GM20431 (cell line): ENCODE data around the gene ST8SIA4.

Experiments
- in situ Hi-C: fragments of 300-500 bp; cut with MseI, MboI; formaldehyde crosslinking; loops from one replicate; pipeline ENCODE4 v1.15.0; 2020; ENCODE audit warnings: low sequenced_read_pairs; ENCODE audit not compliant: unreplicated experiment

ST8SIA4 gene

DNA sequence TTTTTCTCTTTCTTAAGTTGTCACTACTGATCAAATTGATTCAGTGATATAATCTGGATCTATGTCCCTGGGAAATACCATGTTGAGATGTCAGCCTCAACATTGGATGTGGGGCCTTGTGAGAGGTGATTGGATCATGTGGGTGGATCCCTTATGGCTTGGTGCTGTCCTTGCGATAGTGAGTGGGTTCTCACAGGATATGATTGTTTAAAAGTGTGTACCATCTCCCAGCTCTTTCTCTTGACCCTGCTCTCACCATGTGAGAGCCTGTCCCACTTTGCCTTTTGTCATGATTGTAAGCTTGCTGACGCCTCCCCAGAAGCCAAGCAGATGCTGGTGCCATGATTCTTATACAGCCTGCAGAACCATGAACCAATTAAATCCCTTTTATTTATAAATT is 68.6 kb downstream of the ST8SIA4 start:
- in situ Hi-C loops: no loop called here

GRCh38 chr5:100832252-100833230 is 70.5 kb downstream of the ST8SIA4 start:
- in situ Hi-C loops: no loop called here

DNA sequence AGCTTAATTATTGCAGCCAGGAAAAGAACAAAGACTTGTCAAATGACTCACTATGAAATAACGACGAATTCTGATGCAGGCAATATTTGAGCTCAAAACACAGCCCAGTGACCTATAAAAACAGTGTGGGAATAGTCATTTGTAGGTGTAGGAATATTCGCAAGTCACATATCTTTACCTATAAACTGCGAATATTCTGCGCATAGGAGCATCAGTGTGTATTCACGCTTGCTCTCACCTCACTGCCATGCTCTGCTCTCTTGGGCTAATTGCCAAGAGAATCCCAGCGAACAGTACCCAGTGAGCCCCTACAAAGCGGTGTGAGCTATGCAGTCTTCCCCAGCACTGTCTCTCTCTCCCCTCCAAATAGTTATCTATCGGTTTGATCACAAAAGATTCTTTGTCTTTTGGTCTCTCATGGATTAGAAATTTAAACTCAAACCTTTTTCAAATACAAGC is 74.2 kb downstream of the ST8SIA4 start:
- in situ Hi-C loops: no loop called here

DNA sequence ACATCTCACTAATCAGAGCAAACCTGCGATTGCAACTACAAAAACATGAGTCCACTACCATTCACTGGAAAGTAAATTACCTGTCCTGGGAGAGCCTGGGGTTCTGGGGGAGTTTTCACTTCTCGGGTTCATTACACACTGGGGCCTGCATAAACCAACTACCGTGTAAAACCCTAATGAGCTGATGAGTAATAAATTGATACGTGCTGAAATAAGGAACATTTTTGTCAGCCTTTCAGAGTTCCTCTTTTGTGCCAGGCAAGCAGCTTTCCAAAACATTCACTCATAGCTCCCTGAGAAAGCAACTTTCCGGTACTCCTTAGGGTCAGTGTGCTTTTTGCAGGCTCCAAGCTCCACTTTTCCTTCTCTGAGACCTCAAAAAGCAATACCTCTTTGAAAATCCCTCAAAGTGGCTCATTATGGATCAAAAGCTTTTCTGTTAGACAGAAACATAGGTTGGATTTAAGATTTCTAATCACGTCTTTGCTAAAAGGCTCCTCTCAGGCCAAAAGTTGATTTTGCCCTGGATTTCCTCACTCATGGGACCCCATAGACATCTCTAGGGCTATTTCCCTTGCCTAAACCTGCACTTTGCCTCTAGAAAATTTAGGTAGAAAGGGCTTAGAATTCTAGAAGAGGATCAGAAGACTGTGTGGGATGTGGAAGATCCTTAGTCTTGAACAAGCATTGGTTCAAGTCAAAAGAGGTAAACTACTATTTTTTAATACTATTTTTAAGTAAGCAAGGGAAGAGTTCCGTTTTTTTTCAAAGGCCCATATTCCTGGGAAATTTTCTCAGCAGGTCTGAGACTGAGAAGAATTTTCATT is 74.8 kb downstream of the ST8SIA4 start:
- in situ Hi-C loops: no loop called here

- in situ Hi-C loops: no loop called here
These were observed 75.6 kb downstream of the ST8SIA4 start for GRCh38 chr5:100827481-100827889.

GRCh38 chr5:100826133-100826532 is 76.9 kb downstream of the ST8SIA4 start:
- in situ Hi-C loops: no loop called here

GRCh38 chr5:100824635-100825034 is 78.4 kb downstream of the ST8SIA4 start:
- in situ Hi-C loops: no loop called here

DNA sequence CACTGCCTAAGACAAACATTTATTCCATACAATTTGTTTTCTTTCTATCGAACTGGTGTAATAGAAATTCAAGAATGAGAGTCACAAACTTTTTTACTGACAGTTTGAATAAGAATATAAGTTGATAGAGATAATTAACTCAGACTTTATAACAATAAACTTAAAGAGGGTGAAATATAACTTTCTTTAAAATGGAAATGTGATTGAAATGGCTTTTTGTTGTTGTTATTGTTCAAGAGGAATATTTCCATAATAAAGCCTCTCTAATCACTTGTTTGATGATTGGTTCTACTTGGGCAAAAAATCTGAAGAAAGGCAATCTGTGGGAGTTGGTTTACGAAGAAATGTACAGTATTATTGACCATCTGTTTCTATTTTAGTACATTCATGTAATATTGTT is 79.3 kb downstream of the ST8SIA4 start:
- in situ Hi-C loops: no loop called here

DNA sequence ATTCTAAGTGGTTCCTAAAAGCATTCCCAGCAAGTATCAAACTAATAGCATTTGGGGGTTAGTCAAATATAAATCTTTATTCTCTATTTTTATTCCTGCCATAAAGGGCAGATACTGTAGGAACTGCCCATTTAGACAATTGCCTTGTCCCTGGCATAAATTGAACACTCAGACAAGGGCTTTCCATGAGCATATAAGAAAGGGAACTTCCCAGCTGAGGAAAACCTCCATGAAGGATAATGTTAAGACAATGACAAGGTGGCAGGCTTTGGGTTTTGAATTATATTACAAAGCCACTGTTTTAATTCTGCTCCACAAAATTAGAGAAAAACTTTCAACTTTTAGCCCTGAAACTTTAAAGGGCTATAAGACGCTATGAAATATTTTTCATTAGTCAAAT is 81.3 kb downstream of the ST8SIA4 start:
- in situ Hi-C loops: no loop called here

GRCh38 chr5:100818340-100818739 is 84.7 kb downstream of the ST8SIA4 start:
- in situ Hi-C loops: no loop called here

GRCh38 chr5:100803397-100803796 is 99.7 kb downstream of the ST8SIA4 start:
- in situ Hi-C loops: no loop called here

- in situ Hi-C loops: no loop called here
These were observed 100.9 kb downstream of the ST8SIA4 start for GRCh38 chr5:100802208-100802607.

GRCh38 chr5:100800562-100800961 is 102.5 kb downstream of the ST8SIA4 start:
- in situ Hi-C loops: no loop called here

- in situ Hi-C loops: loop anchor here (25.0 kb wide), 1 partner anchor 88 kb away; no protein-coding TSS in a partner anchor
These were observed 103.9 kb downstream of the ST8SIA4 start for GRCh38 chr5:100799166-100799565.

GRCh38 chr5:100797861-100798260 is 105.2 kb downstream of the ST8SIA4 start:
- in situ Hi-C loops: loop anchor here (25.0 kb wide), 1 partner anchor 89 kb away; no protein-coding TSS in a partner anchor

DNA sequence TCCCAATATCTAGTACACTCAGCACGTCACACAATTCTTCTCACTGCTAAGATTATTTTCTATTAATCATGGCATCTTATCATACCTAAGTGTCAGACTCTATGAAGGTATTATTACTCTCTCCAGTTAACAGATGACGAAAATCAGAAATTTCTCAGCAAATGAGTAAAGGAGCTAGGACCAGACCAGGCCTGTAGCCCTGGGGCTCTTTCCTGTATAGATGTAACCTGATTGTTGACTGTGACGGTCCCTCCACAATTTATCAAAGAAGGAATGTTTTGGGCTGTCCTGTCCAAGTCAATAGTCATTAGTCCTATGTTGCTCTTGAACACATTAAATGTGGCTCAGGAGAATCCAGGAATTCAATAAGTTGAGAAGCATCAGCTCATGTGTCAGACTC is 106.2 kb downstream of the ST8SIA4 start:
- in situ Hi-C loops: loop anchor here (25.0 kb wide), 1 partner anchor 90 kb away; no protein-coding TSS in a partner anchor

DNA sequence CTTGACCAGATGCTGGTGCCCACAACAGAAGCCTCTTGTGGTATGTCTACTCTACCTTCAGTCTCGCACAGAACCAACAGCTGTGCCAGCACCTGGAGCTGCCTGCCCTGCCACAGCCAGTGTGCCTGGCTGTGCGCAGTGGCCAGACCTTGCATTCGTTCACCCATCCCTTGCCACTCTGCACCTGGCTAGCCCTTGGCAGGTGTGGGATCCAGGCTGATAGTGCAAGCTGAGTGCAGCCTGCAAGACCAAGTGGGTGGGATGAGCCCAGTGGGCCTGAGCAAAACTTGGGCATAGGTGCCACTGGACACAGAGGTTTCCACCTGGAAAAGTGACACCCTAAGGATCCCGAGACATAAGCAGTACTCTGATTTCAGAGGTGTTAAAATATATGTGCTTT is 108.2 kb downstream of the ST8SIA4 start:
- in situ Hi-C loops: loop anchor here (25.0 kb wide), 1 partner anchor 92 kb away; no protein-coding TSS in a partner anchor

- in situ Hi-C loops: loop anchor here (25.0 kb wide), 1 partner anchor 93 kb away; no protein-coding TSS in a partner anchor
These were observed 108.9 kb downstream of the ST8SIA4 start for GRCh38 chr5:100794218-100794617.

GRCh38 chr5:100792781-100793180 is 110.3 kb downstream of the ST8SIA4 start:
- in situ Hi-C loops: loop anchor here (25.0 kb wide), 1 partner anchor 95 kb away; no protein-coding TSS in a partner anchor

DNA sequence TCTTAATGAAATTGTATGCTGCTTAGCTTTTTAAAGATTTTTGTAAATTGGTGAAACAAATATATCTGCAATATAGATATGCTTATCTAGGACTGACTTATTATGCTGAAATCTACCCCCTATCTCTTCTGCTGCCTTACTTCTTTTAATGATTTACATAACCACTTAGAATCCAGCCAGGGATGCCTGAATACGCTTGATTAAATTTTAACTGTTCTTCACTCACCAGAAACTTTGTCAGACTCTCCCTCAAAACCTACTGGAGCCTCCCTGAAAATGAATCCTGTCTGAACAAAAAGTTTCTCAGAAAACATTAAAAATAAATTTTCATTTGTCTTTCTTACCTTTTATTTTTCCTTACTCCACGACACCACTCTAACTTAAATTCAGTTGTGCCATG is 111.7 kb downstream of the ST8SIA4 start:
- in situ Hi-C loops: loop anchor here (25.0 kb wide), 1 partner anchor 96 kb away; no protein-coding TSS in a partner anchor
